MG63 (cell line): ENCODE data around the gene TEAD1. TPM values are rescaled to one million over a fixed set of nuclear protein-coding genes. Genes with fewer than 3 reads are reported as not detected.
A peak's percentile ranks its signal among the peaks of the same experiment; 100 is the strongest.

Experiments used
- DNase-seq: peaks from one replicate; pipeline ENCODE4 v3.0.0-alpha.2; 2020
- H3K27me3 ChIP-seq: fragments of 250-450 bp; sonication (Bioruptor Pico); 2 replicates; pipeline ENCODE4 v1.5.1; 2020; ENCODE audit warnings: mild to moderate bottlenecking, moderate library complexity
- H3K36me3 ChIP-seq: fragments of 250-450 bp; sonication (Bioruptor Pico); 2 replicates; pipeline ENCODE4 v1.5.1; 2020; ENCODE audit warnings: mild to moderate bottlenecking, moderate library complexity
- H3K4me3 ChIP-seq: fragments of 250-450 bp; sonication (Bioruptor Pico); 2 replicates; pipeline ENCODE4 v1.5.1; 2020; ENCODE audit warnings: mild to moderate bottlenecking, moderate library complexity
- H3K9me3 ChIP-seq: fragments of 250-450 bp; sonication (Bioruptor Pico); 2 replicates; pipeline ENCODE4 v1.5.1; 2020; ENCODE audit warnings: mild to moderate bottlenecking, moderate library complexity
- total RNA-seq: library from RNA; depleted of rRNA; stranded (reverse); fragments of >200 nt; shearing (Covaris generic); gene quantifications from 2 replicates; pipeline ENCODE4 v1.2.3, GENCODE V29; 2014; ENCODE audit warnings: low replicate concordance

The TEAD1 gene
- total RNA-seq, 1 experiment from 2014 or later, result 17.5 TPM

DNA sequence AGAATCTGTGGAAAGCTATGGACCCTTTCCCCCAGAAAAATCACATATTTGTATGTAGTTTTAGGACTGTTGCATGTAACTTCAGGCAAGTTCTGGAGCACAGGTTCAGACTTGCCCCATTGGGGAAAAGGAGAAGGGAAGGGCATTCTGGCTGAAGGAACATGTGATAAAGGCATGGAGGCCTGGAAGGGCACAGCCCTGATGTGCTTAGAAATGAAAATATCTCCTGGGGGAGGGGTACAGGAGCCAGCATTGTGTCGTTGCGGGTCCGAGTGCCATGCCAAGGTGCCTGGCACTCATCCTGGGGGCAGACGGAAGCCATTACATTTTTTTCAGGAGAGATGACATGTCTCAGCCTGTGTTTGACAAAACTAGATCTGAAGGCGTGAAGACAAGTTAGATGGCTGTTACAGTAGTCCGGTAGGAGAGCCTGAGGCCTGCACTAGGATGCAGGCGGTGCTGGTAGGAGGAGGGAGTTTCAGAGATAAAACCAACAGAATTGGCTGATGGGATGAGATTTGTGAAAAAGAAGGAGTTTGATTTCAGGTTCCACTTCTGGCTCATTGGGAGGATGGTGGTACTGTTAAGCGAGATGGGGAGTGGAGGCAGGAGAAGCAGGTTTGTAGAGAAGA, 96.9 kb downstream of the TEAD1 start:
- Histone ChIP-seq H3K4me3 (no peak overlapping the region), H3K27me3 (no peaks in the 10 kb centered on the region), H3K36me3 (peaks cover 30% of the 10 kb centered on the region), H3K9me3 (no peaks in the 10 kb centered on the region)
- no peak for DNase-seq

- DNase-seq, result peak; percentile 17
- H3K9me3 ChIP-seq, result no peaks in the 10 kb centered on the region
Measured at GRCh38 chr11:12771875-12772274, 97.7 kb downstream of the TEAD1 start.

DNA sequence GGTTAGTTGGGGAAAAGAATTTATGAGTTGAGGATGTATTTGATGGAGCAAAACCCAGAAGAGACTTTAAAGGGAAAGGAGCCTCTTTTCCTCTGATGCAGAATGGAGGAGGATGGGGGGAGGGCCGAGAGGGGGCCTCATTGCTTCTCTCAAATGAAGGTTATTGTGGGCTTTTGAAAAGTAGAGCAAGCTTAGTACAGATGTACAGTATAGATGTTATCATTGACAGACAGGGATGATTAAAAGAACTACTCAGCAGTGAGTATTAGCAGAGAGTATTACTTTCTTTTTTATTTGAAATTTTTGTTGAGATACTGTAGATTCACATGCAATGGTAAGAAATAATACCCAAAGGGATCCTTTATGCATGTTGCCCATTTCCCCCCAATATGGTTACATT, 98.1 kb downstream of the TEAD1 start:
- no peak overlapping the region for H3K4me3 ChIP-seq
- H3K9me3 ChIP-seq, result no peaks in the 10 kb centered on the region
- no peak for DNase-seq

More at GRCh38 chr11:12771875-12772274, 97.7 kb downstream of the TEAD1 start:
- Histone ChIP-seq H3K36me3 (peaks cover 22% of the 10 kb centered on the region), H3K27me3 (no peaks in the 10 kb centered on the region), H3K4me3 (no peak overlapping the region)

DNA sequence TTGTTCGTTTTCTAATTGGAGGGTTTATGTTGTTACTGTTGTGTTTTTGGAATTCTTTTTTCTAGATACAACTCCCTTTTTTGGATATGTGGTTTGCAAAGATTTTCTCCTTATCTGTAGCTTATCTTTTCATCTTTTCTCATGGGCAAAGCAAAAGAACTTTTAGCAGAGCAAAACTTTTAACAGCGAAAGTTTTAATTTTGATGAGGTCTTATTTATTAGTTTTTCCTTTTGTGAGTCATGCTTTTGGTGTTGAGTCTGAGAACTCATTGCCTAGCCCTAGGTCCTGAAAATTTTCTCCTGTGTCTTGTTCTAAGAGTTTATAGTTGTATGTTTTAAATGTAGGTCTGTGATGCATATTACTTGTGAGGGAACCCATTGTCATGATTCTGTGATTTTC, 99.4 kb downstream of the TEAD1 start:
- no peak for DNase-seq
- Histone ChIP-seq H3K27me3 (no peaks in the 10 kb centered on the region), H3K36me3 (peaks cover 14% of the 10 kb centered on the region), H3K4me3 (no peak overlapping the region), H3K9me3 (no peaks in the 10 kb centered on the region)

More for the DNA sequence above, 98.1 kb downstream of the TEAD1 start:
- Histone ChIP-seq H3K36me3 (peaks cover 21% of the 10 kb centered on the region), H3K27me3 (no peaks in the 10 kb centered on the region)

DNA sequence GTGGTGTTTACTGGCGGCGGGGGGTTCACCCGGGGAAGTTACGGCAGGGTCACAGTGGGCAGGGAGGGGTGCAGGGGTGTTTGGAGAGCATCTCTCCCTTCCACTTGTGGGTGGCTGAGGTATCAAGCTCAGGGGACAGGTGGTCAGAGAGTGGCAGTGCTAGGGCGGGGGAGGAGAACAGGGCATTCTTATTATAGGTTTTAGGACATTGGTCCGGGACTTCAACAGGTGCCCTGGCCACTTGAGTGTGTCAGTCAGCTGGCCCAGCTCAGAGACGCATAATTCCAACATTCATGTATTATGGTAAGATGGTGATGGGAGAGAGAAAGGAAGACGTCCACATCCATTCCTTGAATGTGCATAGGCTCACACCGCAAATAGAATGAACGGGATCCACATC, 101.7 kb downstream of the TEAD1 start:
- Histone ChIP-seq H3K4me3 (no peak overlapping the region), H3K36me3 (peaks cover 23% of the 10 kb centered on the region), H3K9me3 (no peaks in the 10 kb centered on the region), H3K27me3 (no peaks in the 10 kb centered on the region)
- DNase-seq, result no peak

DNA sequence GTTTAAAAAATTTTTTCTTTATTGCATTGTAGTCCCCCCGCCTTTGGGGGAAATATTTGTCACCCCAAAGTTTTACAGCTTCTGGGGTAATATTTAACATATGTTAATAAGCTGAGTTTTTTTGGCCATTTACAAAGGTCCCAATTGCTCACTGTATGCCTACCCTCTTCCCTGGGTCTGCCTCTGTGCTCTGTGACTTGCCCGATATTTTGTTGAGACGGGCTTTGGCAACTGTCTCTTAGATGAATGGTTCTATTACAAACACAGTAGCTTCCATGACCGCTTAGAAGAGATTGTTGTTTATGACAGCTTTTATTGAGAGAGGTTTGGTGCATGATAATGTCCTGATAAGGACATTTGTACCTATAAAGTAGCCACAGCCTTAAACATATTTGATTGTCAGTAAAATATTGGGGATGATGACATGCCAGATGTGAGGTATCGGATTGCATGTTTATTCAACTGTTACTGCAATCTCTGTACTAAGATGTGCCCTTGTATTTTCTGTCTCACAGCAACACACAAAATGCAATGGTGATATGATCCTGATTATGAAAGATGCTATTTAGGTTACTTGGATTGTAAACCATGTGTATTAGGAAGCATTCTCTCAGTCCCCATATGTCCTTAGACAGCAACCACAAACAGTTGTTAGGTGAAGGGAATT, 103.1 kb downstream of the TEAD1 start:
- DNase-seq, result no peak
- peaks cover 23% of the 10 kb centered on the region for H3K36me3 ChIP-seq
- no peaks in the 10 kb centered on the region for H3K27me3 ChIP-seq
- no peaks in the 10 kb centered on the region for H3K9me3 ChIP-seq
- no peak overlapping the region for H3K4me3 ChIP-seq

DNA sequence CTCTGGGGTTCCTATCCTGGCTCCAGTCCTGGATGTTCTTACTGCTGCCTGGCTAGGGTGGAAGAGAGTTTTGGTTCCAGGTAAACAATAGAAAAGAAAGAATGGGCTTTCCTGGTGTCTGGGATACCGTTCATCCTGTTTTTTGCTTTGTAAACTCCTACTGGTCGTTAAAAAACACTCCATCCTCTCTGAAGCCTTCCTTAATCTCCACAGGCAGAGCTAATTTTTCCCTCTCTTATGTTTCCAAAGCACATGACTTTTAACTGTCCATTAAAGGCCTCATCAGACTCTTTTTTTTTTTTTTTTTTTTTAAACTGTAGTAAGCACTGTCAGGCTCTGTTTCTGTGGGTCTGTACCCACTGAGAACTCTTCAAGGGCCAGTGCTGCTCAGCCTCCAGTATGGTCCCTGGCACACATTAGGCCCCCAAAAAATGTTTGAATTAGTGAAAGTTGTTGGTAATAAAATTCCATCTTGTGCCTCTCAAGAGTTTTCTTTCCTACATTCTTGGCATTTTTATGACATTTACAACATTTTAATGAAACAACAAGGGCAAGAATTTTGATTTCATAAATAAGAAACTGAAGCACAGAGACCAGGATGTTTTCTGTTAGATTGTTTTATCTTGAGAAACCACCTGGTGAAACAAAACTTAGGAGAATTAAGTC, 104.2 kb downstream of the TEAD1 start:
- Histone ChIP-seq H3K27me3 (no peaks in the 10 kb centered on the region), H3K4me3 (no peak overlapping the region), H3K9me3 (no peaks in the 10 kb centered on the region), H3K36me3 (peaks cover 23% of the 10 kb centered on the region)
- no peak for DNase-seq

DNA sequence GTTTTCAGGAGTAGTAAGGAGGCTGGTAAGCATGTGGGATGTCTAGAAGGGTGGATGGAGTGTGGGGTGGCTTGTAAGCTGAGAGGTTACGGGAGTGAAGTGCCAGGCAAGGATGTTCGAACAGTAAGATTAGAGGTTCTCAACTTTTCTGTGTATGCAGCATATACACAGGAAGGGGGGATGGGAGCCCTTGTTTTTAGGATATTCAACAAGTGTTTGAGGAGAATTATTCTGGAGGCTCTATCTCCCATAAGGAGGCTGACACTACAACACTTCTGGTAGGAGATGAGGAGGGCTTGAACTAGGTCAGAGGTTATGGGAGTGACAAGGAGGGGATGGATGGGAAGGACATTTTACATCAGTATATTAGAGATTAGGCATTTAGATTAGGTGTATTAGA, 109.5 kb downstream of the TEAD1 start:
- H3K9me3 ChIP-seq, result no peaks in the 10 kb centered on the region
- no peak overlapping the region for H3K4me3 ChIP-seq
- no peak for DNase-seq
- H3K36me3 ChIP-seq, result peaks cover 24% of the 10 kb centered on the region
- no peaks in the 10 kb centered on the region for H3K27me3 ChIP-seq

GRCh38 chr11:12784445-12784844, 110.2 kb downstream of the TEAD1 start:
- H3K9me3 ChIP-seq, result no peaks in the 10 kb centered on the region
- peaks cover 19% of the 10 kb centered on the region for H3K36me3 ChIP-seq
- H3K27me3 ChIP-seq, result no peaks in the 10 kb centered on the region
- DNase-seq, result no peak
- H3K4me3 ChIP-seq, result no peak overlapping the region

- Histone ChIP-seq H3K27me3 (no peaks in the 10 kb centered on the region), H3K36me3 (peaks cover 14% of the 10 kb centered on the region), H3K9me3 (no peaks in the 10 kb centered on the region), H3K4me3 (no peak overlapping the region)
- DNase-seq, result no peak
Measured at GRCh38 chr11:12784987-12785386, 110.8 kb downstream of the TEAD1 start.

- H3K27me3 ChIP-seq, result no peaks in the 10 kb centered on the region
- no peak overlapping the region for H3K4me3 ChIP-seq
- no peak for DNase-seq
- H3K9me3 ChIP-seq, result no peaks in the 10 kb centered on the region
- H3K36me3 ChIP-seq, result peaks cover 20% of the 10 kb centered on the region
Measured at GRCh38 chr11:12785901-12786300, 111.7 kb downstream of the TEAD1 start.

- no peak for DNase-seq
- H3K4me3 ChIP-seq, result no peak overlapping the region
- H3K9me3 ChIP-seq, result no peaks in the 10 kb centered on the region
- peaks cover 20% of the 10 kb centered on the region for H3K36me3 ChIP-seq
- H3K27me3 ChIP-seq, result no peaks in the 10 kb centered on the region
Measured at GRCh38 chr11:12786450-12786849, 112.2 kb downstream of the TEAD1 start.

DNA sequence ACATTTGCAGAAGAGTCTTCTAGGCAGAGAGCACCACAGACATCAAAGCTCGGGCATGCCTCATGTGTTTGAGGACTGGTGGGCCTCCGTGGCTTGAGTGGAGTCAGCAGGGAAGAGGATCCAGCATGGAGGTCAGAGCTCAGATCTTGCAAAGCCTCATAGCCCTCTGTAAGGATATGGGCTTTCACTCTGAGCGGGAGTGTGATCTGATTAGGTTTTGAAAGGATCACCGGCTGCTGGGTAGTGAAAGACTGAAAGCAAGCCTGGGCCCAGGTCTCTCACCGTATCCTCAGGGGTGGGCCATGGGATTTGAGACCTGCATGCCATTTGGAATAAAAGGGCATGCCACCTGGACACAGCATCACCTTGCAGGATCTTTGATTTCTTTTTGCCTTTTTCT, 112.7 kb downstream of the TEAD1 start:
- Histone ChIP-seq H3K36me3 (peaks cover 20% of the 10 kb centered on the region), H3K27me3 (no peaks in the 10 kb centered on the region), H3K9me3 (no peaks in the 10 kb centered on the region), H3K4me3 (no peak overlapping the region)
- DNase-seq, result no peak

- no peak overlapping the region for H3K4me3 ChIP-seq
- peaks cover 20% of the 10 kb centered on the region for H3K36me3 ChIP-seq
- no peaks in the 10 kb centered on the region for H3K9me3 ChIP-seq
- peak; percentile 66 for DNase-seq
- no peaks in the 10 kb centered on the region for H3K27me3 ChIP-seq
Measured at GRCh38 chr11:12787847-12788246, 113.6 kb downstream of the TEAD1 start.

GRCh38 chr11:12789054-12789453, 114.8 kb downstream of the TEAD1 start:
- Histone ChIP-seq H3K36me3 (peaks cover 19% of the 10 kb centered on the region), H3K27me3 (no peaks in the 10 kb centered on the region), H3K9me3 (no peaks in the 10 kb centered on the region), H3K4me3 (no peak overlapping the region)
- DNase-seq, result no peak

DNA sequence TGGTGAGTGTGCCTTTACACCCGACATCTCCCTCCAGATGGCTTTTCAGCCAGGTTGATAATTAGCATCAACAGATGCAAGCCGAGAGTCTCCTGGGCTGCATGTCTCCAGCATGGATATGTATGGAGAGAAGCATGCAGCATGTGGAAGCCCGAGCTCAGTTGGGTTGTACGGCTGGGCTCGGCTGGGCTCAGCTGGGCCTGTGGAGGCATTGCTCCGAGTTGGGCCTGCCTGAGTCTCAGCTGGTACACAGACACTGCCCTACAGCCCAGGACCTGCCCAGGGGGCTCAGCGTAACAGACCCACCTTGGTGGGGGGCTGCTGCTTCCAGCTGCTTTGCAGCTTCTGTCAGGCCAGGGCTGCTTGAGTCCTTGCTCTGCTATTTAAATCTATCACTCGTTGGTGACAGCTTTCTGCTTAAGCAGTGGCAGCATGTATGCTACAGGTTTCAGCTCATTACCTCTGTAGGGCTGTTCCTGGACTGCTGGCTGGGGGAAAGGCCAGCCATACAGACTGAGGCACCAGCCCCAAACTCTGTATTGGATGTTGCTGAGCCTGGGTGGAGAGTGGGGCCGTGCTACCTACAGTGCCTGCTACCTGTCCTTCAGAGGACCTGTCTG, 115.5 kb downstream of the TEAD1 start:
- Histone ChIP-seq H3K9me3 (no peaks in the 10 kb centered on the region), H3K36me3 (peaks cover 20% of the 10 kb centered on the region), H3K4me3 (no peak overlapping the region), H3K27me3 (no peaks in the 10 kb centered on the region)
- no peak for DNase-seq

DNA sequence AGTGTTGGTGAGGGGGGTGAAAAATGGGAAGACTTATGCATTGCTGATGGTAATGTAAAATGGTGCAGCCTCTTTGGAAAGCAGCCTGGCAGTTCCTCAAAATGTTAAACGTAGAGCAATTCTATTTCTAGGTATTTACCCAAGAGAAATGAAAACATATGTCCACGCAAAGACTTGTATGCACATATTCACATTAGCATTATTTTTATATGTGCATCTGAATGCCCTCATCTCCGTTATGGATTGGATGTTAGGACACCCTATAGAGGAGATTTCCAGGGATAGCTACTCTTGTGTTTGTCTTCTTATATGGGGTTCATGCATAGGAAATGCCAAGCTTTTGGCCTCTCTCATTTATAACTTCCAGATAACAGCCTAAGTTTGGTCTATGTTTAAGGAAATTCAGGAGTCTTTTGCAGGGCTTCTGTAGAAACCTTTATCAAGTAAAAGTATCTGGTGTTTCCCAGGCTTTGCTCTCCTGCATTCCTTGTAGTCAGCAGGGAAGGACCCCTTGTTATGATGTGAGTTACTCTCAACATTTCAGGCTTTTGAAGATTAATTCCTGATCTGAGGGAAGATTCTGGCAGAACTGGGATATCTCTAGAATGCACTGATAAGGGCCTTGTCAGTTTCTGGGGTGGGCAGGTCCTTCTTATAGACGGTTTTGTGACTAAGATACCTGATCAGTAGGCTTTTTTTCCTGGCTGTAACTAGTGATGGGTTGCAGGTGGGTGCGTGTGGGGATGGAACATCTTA, 116.8 kb downstream of the TEAD1 start:
- Histone ChIP-seq H3K4me3 (no peak overlapping the region), H3K36me3 (peaks cover 29% of the 10 kb centered on the region), H3K27me3 (no peaks in the 10 kb centered on the region), H3K9me3 (no peaks in the 10 kb centered on the region)
- DNase-seq, result no peak
